Stimulated activated CD8-positive, alpha-beta memory T cell treated with anti-CD3 and anti-CD28 coated beads, Interleukin-15, amount 100 ng/mL, for 1 hour (primary cell): Measurements from ENCODE around the gene SLC29A2.
A peak's percentile ranks its signal among the peaks of the same experiment; 100 is the strongest.

Source experiments
- DNase-seq: peaks from one replicate; pipeline ENCODE4 v3.0.0-alpha.2; 2020; ENCODE audit warnings: low read depth

SLC29A2 gene

DNA sequence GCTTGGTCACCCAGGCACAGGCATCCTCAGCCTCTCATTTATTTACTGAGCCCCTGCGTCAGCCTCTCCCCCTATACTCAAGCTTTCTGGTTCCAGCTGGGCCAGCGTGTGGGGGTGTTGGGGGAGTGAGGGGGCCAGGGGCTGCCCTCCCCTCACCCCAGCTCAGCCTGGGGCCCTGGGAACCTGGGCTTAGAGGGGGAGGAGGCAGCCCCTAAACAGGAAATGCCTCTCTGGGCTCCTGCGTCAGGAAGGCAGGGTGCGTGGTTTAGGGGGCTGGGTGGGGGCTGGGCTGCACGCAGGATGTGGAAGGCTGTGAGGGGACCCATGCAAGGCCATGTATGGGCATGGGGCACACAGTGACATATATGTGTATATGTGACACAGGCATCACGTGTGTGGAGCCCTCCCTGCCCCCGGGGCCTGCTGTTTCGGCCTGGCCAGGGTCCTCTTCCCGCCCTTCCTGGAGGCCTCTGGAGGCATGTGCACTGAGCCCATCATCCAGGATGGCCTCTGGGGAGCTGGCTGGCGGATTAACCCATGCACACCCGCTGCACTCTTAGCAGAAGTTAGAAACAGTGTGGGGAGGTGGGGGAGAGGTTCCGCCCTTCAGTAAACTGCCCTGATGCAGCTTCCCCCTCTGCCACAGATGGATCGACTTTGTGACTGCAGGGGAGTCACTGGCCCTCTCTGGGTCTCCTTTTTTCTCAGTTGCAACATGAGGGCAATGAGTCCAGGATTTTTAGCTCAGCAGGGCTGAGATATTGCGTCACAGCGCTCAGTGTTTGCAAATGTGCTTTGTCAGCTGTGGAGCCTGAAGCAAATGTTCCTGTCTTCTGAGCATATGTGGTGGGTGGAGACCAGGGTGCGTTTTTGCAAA, 53.6 kb downstream of the SLC29A2 start:
- peak; percentile 53 for DNase-seq

DNA sequence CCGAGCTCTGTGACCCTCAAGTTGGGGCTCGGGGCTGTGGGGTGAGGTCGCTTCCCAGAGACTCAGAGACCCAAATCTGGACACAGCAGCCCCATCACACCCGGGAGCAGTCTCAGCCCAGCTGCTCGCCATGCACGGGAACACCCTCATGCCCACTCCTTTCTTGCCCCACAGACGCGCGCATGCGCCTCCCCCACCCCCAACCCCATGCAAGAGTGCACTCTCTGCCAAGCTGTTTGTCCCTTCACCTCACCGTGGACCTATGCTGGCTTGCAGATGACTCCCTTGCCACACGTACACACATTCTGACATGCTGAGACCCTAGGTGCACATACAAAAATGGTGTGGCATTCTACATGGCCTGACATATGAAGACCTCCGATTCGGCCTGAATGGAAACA, 54.2 kb downstream of the SLC29A2 start:
- DNase-seq = no peak

GRCh38 chr11:66316849-66317251, 54.7 kb downstream of the SLC29A2 start, which contains the start of gene CD248:
Gene CD248 (minus strand): TSS chr11:66317044. CDS start chr11:66317027, 17 bp downstream.
- DNase-seq = no peak

DNA sequence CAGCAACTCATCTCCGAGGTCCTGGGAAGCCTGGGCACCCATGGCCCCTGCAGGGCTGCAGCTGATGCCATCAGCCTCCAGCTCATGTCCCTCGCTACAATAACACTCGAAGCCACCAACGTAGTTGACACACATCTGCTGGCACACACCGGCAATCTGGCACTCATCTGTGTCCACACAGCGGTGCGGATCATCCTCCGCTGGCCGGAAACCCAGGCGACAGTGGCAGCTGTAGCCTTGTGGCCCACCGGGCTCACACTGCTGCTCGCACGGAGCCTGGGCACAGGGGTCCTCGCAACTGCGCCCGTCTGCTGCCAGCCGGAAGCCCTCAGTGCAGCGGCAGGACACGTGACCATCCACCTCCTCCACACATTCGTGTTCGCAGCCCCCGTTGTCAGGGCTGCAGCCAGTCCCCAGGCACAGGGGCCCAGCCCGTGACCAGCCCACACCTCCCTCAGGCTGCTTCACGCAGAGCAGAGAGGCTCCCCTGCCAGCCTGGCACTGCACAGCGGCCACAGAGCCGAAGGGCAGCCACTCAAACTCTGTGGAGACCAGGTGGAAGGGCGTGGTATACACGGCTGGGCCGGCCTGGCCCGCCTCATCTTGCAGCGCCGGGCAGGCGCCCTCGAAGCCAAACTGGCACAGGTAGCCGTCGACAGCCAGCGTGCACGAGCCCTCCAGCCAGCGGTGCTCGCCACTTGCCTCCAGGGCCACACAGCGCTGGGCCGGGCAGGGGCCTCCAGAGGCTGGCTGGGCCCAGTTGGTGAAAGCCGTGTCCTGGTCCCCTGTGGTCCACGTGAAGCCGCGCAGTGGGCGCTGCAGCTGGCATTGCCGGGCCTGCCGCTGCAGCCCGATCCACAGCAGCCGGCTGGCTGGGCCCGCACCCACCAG, 55.4 kb downstream of the SLC29A2 start:
- DNase-seq = no peak

- DNase-seq = no peak
Measured at GRCh38 chr11:66315498-66315885, 56.1 kb downstream of the SLC29A2 start.

DNA sequence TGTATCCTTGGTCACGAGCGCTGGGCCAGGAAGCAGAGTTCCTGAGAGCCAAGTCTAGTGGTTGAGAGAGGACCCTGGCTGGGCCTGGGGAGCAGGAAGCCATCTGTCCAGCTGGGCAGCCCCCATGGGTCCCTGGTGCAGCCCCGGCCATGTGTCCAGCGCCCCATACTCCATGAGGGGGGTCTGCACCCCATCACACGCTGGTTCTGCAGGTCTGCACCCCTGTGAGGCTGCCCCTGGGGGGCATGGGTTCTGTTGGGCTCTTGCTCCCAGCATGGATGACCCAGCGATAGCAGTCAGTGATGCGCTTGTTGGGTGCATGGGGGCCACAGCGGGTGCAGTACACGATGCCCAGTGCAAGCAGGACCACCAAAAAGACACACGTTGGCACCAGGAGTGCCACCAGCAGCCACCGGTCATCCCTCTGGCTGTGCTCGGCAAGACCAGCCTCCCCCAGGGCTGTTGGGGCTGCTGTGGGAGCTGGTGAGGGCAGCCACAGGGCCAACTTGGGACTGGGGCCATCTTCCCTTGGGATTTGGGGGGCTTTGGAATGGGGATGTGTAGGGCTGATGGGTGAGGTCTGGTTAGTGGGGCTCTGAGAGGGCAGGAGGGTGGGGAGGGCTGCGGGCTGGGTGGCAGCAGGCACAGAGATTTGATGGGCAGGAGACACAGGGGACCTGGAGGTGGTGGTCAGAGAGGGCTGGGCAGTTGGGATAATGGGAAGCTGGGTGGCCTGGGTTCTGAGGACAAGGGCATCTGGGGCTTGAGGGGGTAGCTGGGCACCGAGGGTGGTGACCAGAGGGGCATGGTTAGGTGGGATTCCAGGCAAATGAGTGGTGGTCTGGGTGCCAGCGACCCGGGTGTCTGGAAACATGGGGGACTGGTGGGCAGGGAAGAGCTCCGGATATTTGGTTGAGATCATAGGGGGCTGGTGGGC, 56.7 kb downstream of the SLC29A2 start:
- DNase-seq = no peak

- no peak for DNase-seq
Measured at GRCh38 chr11:66314186-66314501, 57.4 kb downstream of the SLC29A2 start.

GRCh38 chr11:66313321-66314185, 58.0 kb downstream of the SLC29A2 start:
- DNase-seq = no peak

DNA sequence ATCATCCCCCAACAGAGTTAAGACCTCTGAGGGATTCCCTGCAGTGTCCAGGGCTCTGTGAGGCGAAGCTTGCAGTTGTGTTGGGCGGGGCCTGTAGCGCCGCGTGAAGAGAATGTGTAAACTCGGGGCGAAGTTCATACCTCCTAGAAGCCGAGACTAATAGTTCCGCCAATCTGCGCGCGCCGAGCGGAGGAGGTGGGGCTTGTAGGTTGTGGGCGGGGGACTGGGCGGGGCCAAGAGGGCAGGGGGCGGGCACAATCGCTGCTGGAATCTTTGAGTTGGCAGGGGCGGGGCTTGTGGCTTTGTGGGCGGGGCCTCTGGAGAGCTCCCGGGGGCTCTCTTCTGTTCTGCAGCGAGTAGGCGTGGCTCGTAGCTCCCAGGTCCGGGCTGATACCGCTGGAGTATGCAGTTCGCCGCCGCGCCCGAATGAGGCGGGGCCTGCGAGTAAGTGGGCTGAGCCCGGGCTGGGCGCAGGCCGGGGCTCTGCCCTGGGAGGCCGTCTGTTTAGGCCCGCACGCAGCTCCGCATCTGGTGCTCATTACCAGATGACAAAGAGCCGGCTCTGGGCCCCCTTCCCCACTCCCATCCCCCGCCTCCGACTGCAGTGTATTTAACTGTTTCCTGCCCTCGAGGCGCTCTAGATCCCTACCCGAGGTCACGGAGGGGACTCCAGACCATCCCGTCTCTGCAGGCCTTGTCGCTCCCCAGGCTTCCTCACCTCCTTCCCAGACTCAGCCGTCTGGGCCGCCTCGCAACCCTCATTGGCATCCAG, 58.8 kb downstream of the SLC29A2 start:
- peak; percentile 97 for DNase-seq
